GM12878 (cell line): ENCODE results near the gene CABYR. TPM values are rescaled to one million over a fixed set of nuclear protein-coding genes. Genes with fewer than 3 reads are reported as not detected.

Experiments
- ATAC-seq: fragments of 200-7000 bp; cut with Tn5 transposase; 3 replicates; pipeline ENCODE4 v1.9.1; 2020; ENCODE audit warnings: mild to moderate bottlenecking, moderate library complexity
- BruUV-seq: library from RNA; stranded (reverse); fragments of 400-500 nt; replicated peaks from 2 replicates; lab custom pipeline; 2021; lab: Mats Ljungman, UMichigan
- CTCF ChIA-PET: fragments of 300-600 bp; sonication (Branson Sonifier 250); formaldehyde crosslinking; extraction: SDS; loops from one replicate; lab custom pipeline; 2021; ENCODE audit warnings: inconsistent platforms; lab: Yijun Ruan, JAX
- POLR2A ChIA-PET: fragments of 350-600 bp; formaldehyde crosslinking; extraction: SDS; loops from one replicate; lab custom pipeline; 2021; ENCODE audit warnings: inconsistent platforms; lab: Charles Lee
- RAD21 ChIA-PET: fragments of 300-600 bp; sonication (Branson Sonifier 250); formaldehyde crosslinking; loops from one replicate; lab custom pipeline; 2023; ENCODE audit warnings: antibody characterized with exemption; ENCODE audit not compliant: unreplicated experiment; lab: Charles Lee
- SMC1A ChIA-PET: fragments of 300-600 bp; sonication (Branson Sonifier 250); formaldehyde crosslinking; loops from one replicate; lab custom pipeline; 2023; ENCODE audit not compliant: unreplicated experiment, uncharacterized antibody; lab: Charles Lee
- DNase-seq: peaks from one replicate; pipeline ENCODE4 v3.0.0-alpha.2; 2011; ENCODE audit warnings: low read depth, low spot score
- FAIRE-seq: peaks from 3 replicates; lab custom pipeline; 2011; peaks lifted over from hg19 to GRCh38; lab: Jason Lieb, UNC
- H2AFZ ChIP-seq: 2 replicates; pipeline ENCODE4 v1.6.0; 2011; ENCODE audit warnings: low read depth, low read length, control low read depth; ENCODE audit not compliant: control insufficient read depth
- H3K27ac ChIP-seq: 2 replicates; pipeline ENCODE4 v1.5.1; 2011; ENCODE audit warnings: control low read depth; ENCODE audit not compliant: control insufficient read depth, insufficient read depth
- H3K27me3 ChIP-seq, 2 experiments: replicated peaks in 1 of 2; 2 replicates each; pipeline versions ENCODE4 v1.6.0 to v1.6.1; 2011; ENCODE audit warnings: low read length in 1 of 2; ENCODE audit not compliant: control insufficient read depth in 2 of 2, insufficient read depth in 2 of 2
- H3K36me3 ChIP-seq, 2 experiments: 2 replicates each; pipeline ENCODE4 v1.5.1; 2011; ENCODE audit warnings: low read length in 1 of 2; ENCODE audit not compliant: control insufficient read depth in 2 of 2, insufficient read depth in 2 of 2
- H3K4me1 ChIP-seq: 2 replicates; pipeline ENCODE4 v1.6.1; 2011; ENCODE audit warnings: mild to moderate bottlenecking, low read length, moderate library complexity, mixed read lengths; ENCODE audit not compliant: control insufficient read depth, insufficient read depth
- H3K4me2 ChIP-seq: 2 replicates; pipeline ENCODE4 v1.6.0; 2011; ENCODE audit warnings: control low read depth; ENCODE audit not compliant: control insufficient read depth, insufficient read depth
- H3K4me3 ChIP-seq: fragments of 200-600 bp; sonication (generic); 2 replicates; pipeline ENCODE4 v1.5.1; 2016
- H3K79me2 ChIP-seq: 2 replicates; pipeline ENCODE4 v1.6.0; 2011; ENCODE audit warnings: low read length; ENCODE audit not compliant: control insufficient read depth, insufficient read depth
- H3K9ac ChIP-seq: 2 replicates; pipeline ENCODE4 v1.8.0; 2011; ENCODE audit warnings: low read length, control low read depth, mixed read lengths; ENCODE audit not compliant: control insufficient read depth, insufficient read depth
- H3K9me3 ChIP-seq: replicated peaks from 3 replicates; pipeline ENCODE4 v1.5.1; 2011; ENCODE audit warnings: mild to moderate bottlenecking, low read length; ENCODE audit not compliant: control insufficient read depth, insufficient read depth
- H4K20me1 ChIP-seq: 2 replicates; pipeline ENCODE4 v1.6.0; 2011; ENCODE audit not compliant: control insufficient read depth, insufficient read depth
- BACH1 ChIP-seq: fragments of 450-650 bp; IDR thresholded peaks from 2 replicates; pipeline ENCODE4 v1.6.1; 2017; ENCODE audit warnings: mild to moderate bottlenecking, borderline replicate concordance
- BCL3 ChIP-seq: IDR thresholded peaks from 2 replicates; pipeline ENCODE4 v1.6.1; 2011; ENCODE audit warnings: borderline replicate concordance, low read depth, mild to moderate bottlenecking, moderate library complexity, low read length; ENCODE audit not compliant: insufficient read depth, poor library complexity, severe bottlenecking
- CHD2 ChIP-seq: IDR thresholded peaks from 2 replicates; pipeline ENCODE4 v1.6.1; 2011; ENCODE audit warnings: low read depth, low read length, improper control_type of control experiment, borderline replicate concordance
- CHD4 ChIP-seq: fragments of 200-600 bp; sonication (generic); IDR thresholded peaks from 2 replicates; pipeline ENCODE4 v1.6.1; 2016; ENCODE audit warnings: mild to moderate bottlenecking
- HCFC1 ChIP-seq: fragments of 150-350 bp; IDR thresholded peaks from 2 replicates; pipeline ENCODE4 v1.6.1; 2014; ENCODE audit warnings: low read length
- NFIC ChIP-seq: IDR thresholded peaks from 2 replicates; pipeline ENCODE4 v1.6.1; 2012; ENCODE audit warnings: low read depth, mild to moderate bottlenecking, inconsistent platforms, low read length, moderate library complexity
- RUNX3 ChIP-seq: IDR thresholded peaks from 2 replicates; pipeline ENCODE4 v1.6.1; 2012; ENCODE audit warnings: low read length, inconsistent platforms
- SP1 ChIP-seq: IDR thresholded peaks from one replicate; pipeline ENCODE4 v1.6.1; 2011; ENCODE audit warnings: low read depth, low read length
- SUZ12 ChIP-seq: fragments of 200-600 bp; sonication (generic); IDR thresholded peaks from one replicate; pipeline ENCODE4 v1.6.1; 2018; ENCODE audit warnings: antibody characterized with exemption, mild to moderate bottlenecking; ENCODE audit not compliant: unreplicated experiment
- TBL1XR1 ChIP-seq: IDR thresholded peaks from 2 replicates; pipeline ENCODE4 v1.6.1; 2012; ENCODE audit warnings: low read depth, low read length, improper control_type of control experiment
- TCF7 ChIP-seq: IDR thresholded peaks from 2 replicates; pipeline ENCODE4 v1.6.1; 2014; ENCODE audit warnings: antibody characterized with exemption, borderline replicate concordance
- WGBS: methylation state at CpG from one replicate; pipeline ENCODE4 v1.1.6; 2016; ENCODE audit warnings: low lambda C conversion rate; ENCODE audit not compliant: insufficient replicate concordance, insufficient coverage; ENCODE audit errors: missing lambda C conversion rate; 5-methylcytosine and 5-hydroxymethylcytosine counted together
- in situ Hi-C: fragments of 300-500 bp; cut with MboI; formaldehyde crosslinking; loops from 9 replicates; pipeline ENCODE4 v1.14.3; 2018; ENCODE audit warnings: mixed read lengths
- intact Hi-C: fragments of 100-400 bp; cut with micrococcal nuclease; formaldehyde crosslinking; loops from one replicate; pipeline ENCODE4 v1.14.2; 2022; ENCODE audit not compliant: unreplicated experiment
- polyA plus RNA-seq, 11 experiments: library from polyadenylated mRNA; depleted of rRNA in 4 of 11; unstranded in 6 of 11; stranded (reverse) in 5 of 11; fragments of >200 nt; fragmentation: Nextera tagmentation in 4 of 11; fragmentation: Illumina TruSeq in 1 of 11; extraction: Ambion mirVana in 4 of 11; extraction: Trizol in 1 of 11; gene quantifications; 1 replicate in 1 of 11; 2 replicates in 10 of 11; pipeline versions ENCODE4 v1.2.1 to v1.2.3, GENCODE V29; 2011 to 2016; ENCODE audit warnings: inconsistent platforms in 2 of 11, missing spikeins in 2 of 11, low read depth in 1 of 11
- total RNA-seq, 4 experiments: library from RNA; depleted of rRNA in 3 of 4; stranded (reverse); fragments of >200 nt in 3 of 4; fragmentation: Illumina TruSeq in 1 of 4; extraction: Trizol in 1 of 4; gene quantifications; 2 replicates each; pipeline versions ENCODE4 v1.2.1 to v1.2.3, GENCODE V29; 2013 to 2021
- TF ChIP-seq, protein P1 (sequence below): fragments of 450-650 bp; IDR thresholded peaks from 2 replicates; pipeline ENCODE4 v1.6.1; 2016; ENCODE audit warnings: mild to moderate bottlenecking

The CABYR gene
- total and polyA plus RNA-seq, 10 of the 15 experiments (the other 5 are each of a cell fraction or from before 2014, with no cell fraction given) = 0.29 to 2.8 (median 1.7) TPM

- RAD21 ChIA-PET = no interaction called here
- no peaks in the 10 kb centered on the region for H3K79me2 ChIP-seq
Observed at GRCh38 chr18:24090876-24091275, 48.0 kb upstream of the CABYR start.

More at GRCh38 chr18:24090876-24091275, 48.0 kb upstream of the CABYR start:
- FAIRE-seq (no peak), DNase-seq (no peak), ATAC-seq (no peak)
- Histone ChIP-seq H3K4me3 (no peak overlapping the region), H3K27me3 (no peaks in the 10 kb centered on the region), H3K36me3 (peaks cover 0 to 5% of the 10 kb centered on the region in 2 experiments; a peak in 3 of 4 replicates), H3K4me1 (0 out of 2 replicates have a peak, but pooled peaks cover 3% of the 10 kb centered on the region), H3K9ac (no peak overlapping the region), H3K4me2 (no peak overlapping the region), H3K27ac (no peak overlapping the region), H3K9me3 (no peaks in the 10 kb centered on the region), H4K20me1 (no peaks in the 10 kb centered on the region), H2AFZ (no peak overlapping the region)
- no peak for TF ChIP-seq SUZ12
- TF ChIP-seq SP1 = no peak
- no peak for TF ChIP-seq TBL1XR1
- no peak for TF ChIP-seq NFIC
- TF ChIP-seq BACH1 = no peak
- TF ChIP-seq RUNX3 = no peak
- TF ChIP-seq CHD4 = no peak
- no peak for TF ChIP-seq TCF7
- no peak for TF ChIP-seq HCFC1
- TF ChIP-seq, protein P1, sequence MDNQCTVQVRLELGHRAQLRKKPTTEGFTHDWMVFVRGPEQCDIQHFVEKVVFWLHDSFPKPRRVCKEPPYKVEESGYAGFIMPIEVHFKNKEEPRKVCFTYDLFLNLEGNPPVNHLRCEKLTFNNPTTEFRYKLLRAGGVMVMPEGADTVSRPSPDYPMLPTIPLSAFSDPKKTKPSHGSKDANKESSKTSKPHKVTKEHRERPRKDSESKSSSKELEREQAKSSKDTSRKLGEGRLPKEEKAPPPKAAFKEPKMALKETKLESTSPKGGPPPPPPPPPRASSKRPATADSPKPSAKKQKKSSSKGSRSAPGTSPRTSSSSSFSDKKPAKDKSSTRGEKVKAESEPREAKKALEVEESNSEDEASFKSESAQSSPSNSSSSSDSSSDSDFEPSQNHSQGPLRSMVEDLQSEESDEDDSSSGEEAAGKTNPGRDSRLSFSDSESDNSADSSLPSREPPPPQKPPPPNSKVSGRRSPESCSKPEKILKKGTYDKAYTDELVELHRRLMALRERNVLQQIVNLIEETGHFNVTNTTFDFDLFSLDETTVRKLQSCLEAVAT = no peak
- TF ChIP-seq BCL3 = no peak
- no peak for TF ChIP-seq CHD2
- ChIA-PET SMC1A (no interaction called here), POLR2A (interaction anchor here (0.6 kb wide), 1 partner anchor 406 kb away, joined by 3 read pairs; no protein-coding TSS in a partner anchor), CTCF (interaction anchor here (0.9 to 1.6 kb wide), 3 partner anchors 9 to 173 kb away, joined by 3 to 8 read pairs (median 3); no protein-coding TSS in a partner anchor)
- WGBS = 92% methylated on average over 13 of the region's 13 CpGs
- no TSS peak for BruUV-seq
- in situ Hi-C loops = no loop called here
- intact Hi-C loops = no loop called here
